DOHH2 (cell line): ENCODE results near the gene HELZ.

Experiments
- CTCF ChIP-seq: fragments of 200-600 bp; sonication (generic); IDR thresholded peaks from one replicate; pipeline ENCODE4 v1.5.1; 2014; ENCODE audit warnings: antibody characterized with exemption, mild to moderate bottlenecking, low read depth, low read length; ENCODE audit not compliant: poor library complexity, severe bottlenecking
- EZH2phosphoT487 ChIP-seq: fragments of 200-600 bp; sonication (generic); IDR thresholded peaks from 2 replicates; pipeline ENCODE4 v1.6.1; 2017; ENCODE audit warnings: borderline replicate concordance, mild to moderate bottlenecking, antibody characterized with exemption, low read length, moderate library complexity, mixed read lengths

DNA sequence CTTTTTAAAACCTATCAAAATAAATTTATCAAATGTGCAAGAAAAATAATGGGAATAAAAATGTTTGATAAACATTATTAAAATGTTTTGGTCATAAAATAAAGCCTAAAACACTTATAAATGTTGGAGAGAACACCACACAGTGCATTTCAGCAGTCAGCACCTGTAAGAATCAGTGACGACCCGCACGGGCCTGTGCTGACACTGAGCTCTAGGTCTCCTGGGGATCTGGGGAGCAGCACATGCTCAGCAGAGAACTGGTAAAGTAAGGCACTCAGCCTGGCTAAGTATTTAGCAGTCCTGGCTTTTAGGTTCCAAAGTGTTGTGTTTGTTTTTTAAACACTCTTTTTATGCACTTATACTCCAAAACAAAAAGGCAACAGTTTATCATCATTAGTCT is 46.9 kb downstream of the HELZ start:
- TF ChIP-seq CTCF, result no peak
- TF ChIP-seq EZH2phosphoT487, result no peak
